ENCODE data around the gene CD46. TPM values are rescaled to one million over a fixed set of nuclear protein-coding genes. Genes with fewer than 3 reads are reported as not detected.

The CD46 gene
- total RNA-seq, 2 experiments from 2014 or later, result 140 to 145 TPM

- no peaks in the 10 kb centered on the region for H3K27me3 Mint-ChIP-seq
- no peak overlapping the region for H3K27ac Mint-ChIP-seq
- H3K4me1 Mint-ChIP-seq, result no peaks in the 10 kb centered on the region
- no peak overlapping the region for H3K4me3 Mint-ChIP-seq
- ChIA-PET CTCF (interaction anchor here (0.7 kb wide), 1 partner anchor 31 kb away, joined by 3 read pairs; no protein-coding TSS in a partner anchor), POLR2A (interaction anchor here (1.3 kb wide), 1 partner anchor 10 kb away, joined by 3 read pairs; no protein-coding TSS in a partner anchor)
- no peak for DNase-seq
- peaks cover 37% of the 10 kb centered on the region for H3K36me3 Mint-ChIP-seq (ENCODE audit: low read depth)
- peaks cover 2% of the 10 kb centered on the region for H3K9me3 Mint-ChIP-seq
These were observed 37.5 kb downstream of the CD46 start for GRCh38 chr1:207789386-207789785.

DNA sequence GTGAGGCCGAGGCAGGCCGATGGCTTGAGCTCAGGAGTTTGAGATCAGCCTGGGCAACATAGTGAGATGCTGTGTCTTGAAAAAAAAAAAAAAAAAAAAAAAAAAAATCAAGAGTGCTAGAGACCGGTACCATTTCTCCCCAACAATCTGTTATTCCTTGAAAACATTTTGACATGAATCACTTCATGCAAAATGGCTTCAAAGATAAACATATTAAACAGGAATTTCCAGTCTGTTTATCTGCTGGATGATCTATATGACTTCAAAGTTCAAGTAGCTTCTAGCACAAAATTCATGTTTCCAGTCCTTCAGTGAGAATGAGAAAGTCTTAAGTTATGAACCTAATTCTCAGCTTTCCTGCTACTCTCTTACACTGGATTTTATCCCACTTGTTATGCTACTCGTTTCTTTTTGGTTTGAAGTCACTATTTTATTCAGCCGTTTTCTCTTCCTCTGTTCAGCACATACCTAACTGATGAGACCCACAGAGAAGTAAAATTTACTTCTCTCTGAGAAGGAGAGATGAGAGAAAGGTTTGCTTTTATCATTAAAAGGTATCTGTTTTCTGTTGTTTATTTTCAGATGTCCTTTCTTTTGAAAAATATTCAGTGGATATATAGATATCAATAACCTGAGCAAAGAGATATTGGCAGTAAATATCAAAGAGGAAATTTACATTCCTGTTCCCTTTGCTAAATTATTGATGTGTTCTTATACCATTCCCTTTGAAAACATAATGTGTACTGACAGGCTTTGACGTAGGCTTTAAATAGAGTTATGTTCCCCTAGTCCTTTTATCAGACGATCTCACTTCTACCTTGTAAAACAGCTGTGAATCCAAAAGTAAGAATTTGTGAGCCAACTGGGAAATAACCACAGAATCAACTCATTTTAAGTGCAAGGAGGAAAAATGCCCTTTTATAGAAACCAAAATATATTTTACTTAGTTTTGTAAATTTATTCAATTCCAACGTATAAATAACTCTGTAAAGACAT lies 38.2 kb downstream of the CD46 start:
- Mint-ChIP-seq H3K36me3 (ENCODE audit: low read depth) (peaks cover 31% of the 10 kb centered on the region), H3K4me3 (no peak overlapping the region), H3K9me3 (no peaks in the 10 kb centered on the region), H3K27me3 (no peaks in the 10 kb centered on the region), H3K4me1 (no peaks in the 10 kb centered on the region), H3K27ac (no peak overlapping the region)
- ChIA-PET CTCF (interaction anchor here (0.7 to 1.5 kb wide), 2 partner anchors 31 to 173 kb away, joined by 3 to 4 read pairs; no protein-coding TSS in a partner anchor), POLR2A (interaction anchor here (1.1 to 1.3 kb wide), 2 partner anchors 9 to 12 kb away, joined by 3 read pairs; no protein-coding TSS in a partner anchor)
- no peak for DNase-seq

DNA sequence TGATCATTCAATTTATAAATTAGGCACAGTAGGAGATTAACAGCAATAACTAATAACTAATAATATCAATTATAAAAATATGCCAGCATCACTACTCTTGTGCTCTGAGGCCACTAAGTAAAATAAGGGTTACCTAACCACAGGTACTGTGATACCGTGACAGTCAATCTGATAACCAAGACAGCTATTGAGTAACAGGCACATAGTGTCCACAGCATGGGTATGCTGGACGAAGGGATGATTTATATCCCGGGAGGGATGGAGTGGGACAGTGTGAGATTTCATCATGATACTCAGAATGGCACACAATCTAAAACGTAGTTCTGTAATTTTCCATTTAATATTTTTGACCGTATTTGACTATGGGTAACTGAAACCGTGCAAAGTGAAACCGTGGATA lies 39.4 kb downstream of the CD46 start:
- Mint-ChIP-seq H3K27me3 (no peaks in the 10 kb centered on the region), H3K36me3 (ENCODE audit: low read depth) (peaks cover 31% of the 10 kb centered on the region), H3K4me3 (no peak overlapping the region), H3K27ac (no peak overlapping the region), H3K4me1 (no peaks in the 10 kb centered on the region), H3K9me3 (no peaks in the 10 kb centered on the region)
- ChIA-PET POLR2A (no interaction called here), CTCF (interaction anchor here (1.5 kb wide), 1 partner anchor 172 kb away, joined by 4 read pairs; no protein-coding TSS in a partner anchor)
- no peak for DNase-seq

DNA sequence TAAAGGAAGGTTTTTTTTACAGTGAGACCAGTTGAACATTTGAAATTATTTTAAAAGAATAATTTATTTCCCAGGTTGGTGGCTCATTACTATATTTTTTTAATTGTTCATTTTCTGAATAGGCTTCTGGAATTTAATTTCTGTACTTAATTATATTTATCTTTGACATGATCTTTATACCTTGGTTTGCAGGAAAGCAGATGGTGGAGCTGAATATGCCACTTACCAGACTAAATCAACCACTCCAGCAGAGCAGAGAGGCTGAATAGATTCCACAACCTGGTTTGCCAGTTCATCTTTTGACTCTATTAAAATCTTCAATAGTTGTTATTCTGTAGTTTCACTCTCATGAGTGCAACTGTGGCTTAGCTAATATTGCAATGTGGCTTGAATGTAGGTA lies 41.5 kb downstream of the CD46 start:
- Mint-ChIP-seq H3K9me3 (no peaks in the 10 kb centered on the region), H3K4me1 (peaks cover 15% of the 10 kb centered on the region), H3K36me3 (ENCODE audit: low read depth) (peaks cover 22% of the 10 kb centered on the region), H3K27ac (no peak overlapping the region), H3K4me3 (no peak overlapping the region), H3K27me3 (no peaks in the 10 kb centered on the region)
- no peak for DNase-seq
- CTCF ChIA-PET, result no interaction called here
- POLR2A ChIA-PET, result no interaction called here

DNA sequence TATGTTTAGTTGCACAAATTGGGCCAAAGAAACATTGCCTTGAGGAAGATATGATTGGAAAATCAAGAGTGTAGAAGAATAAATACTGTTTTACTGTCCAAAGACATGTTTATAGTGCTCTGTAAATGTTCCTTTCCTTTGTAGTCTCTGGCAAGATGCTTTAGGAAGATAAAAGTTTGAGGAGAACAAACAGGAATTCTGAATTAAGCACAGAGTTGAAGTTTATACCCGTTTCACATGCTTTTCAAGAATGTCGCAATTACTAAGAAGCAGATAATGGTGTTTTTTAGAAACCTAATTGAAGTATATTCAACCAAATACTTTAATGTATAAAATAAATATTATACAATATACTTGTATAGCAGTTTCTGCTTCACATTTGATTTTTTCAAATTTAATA lies 43.0 kb downstream of the CD46 start:
- Mint-ChIP-seq H3K27me3 (no peaks in the 10 kb centered on the region), H3K9me3 (no peaks in the 10 kb centered on the region), H3K4me1 (peaks cover 31% of the 10 kb centered on the region), H3K36me3 (ENCODE audit: low read depth) (peaks cover 22% of the 10 kb centered on the region), H3K27ac (no peak overlapping the region), H3K4me3 (no peak overlapping the region)
- DNase-seq, result no peak
- CTCF ChIA-PET, result interaction anchor here (1.6 kb wide), 1 partner anchor 168 kb away, joined by 5 read pairs; no protein-coding TSS in a partner anchor
- POLR2A ChIA-PET, result no interaction called here

- ChIA-PET POLR2A (interaction anchor here (0.7 to 2.6 kb wide), 16 partner anchors 9 to 1011 kb away, joined by 3 to 16 read pairs (median 4); partner anchors contain the start of gene CD46), CTCF (interaction anchor here (0.6 to 3.9 kb wide), 34 partner anchors 9 to 1356 kb away, joined by 3 to 40 read pairs (median 4); no protein-coding TSS in a partner anchor)
- Mint-ChIP-seq H3K4me3 (no peak overlapping the region), H3K27ac (no peak overlapping the region), H3K4me1 (peaks cover 39% of the 10 kb centered on the region), H3K36me3 (ENCODE audit: low read depth) (peaks cover 32% of the 10 kb centered on the region), H3K9me3 (no peaks in the 10 kb centered on the region), H3K27me3 (no peaks in the 10 kb centered on the region)
- peak; percentile 81 for DNase-seq
These were observed 45.5 kb downstream of the CD46 start for GRCh38 chr1:207797229-207797973.

- Mint-ChIP-seq H3K27me3 (no peaks in the 10 kb centered on the region), H3K4me1 (peaks cover 39% of the 10 kb centered on the region), H3K36me3 (ENCODE audit: low read depth) (peaks cover 32% of the 10 kb centered on the region), H3K9me3 (no peaks in the 10 kb centered on the region), H3K4me3 (no peak overlapping the region), H3K27ac (peak overlapping the region; percentile 33)
- ChIA-PET CTCF (interaction anchor here (0.9 to 3.9 kb wide), 11 partner anchors 12 to 178 kb away, joined by 3 to 40 read pairs (median 15); no protein-coding TSS in a partner anchor), POLR2A (interaction anchor here (1.2 to 2.6 kb wide), 6 partner anchors 8 to 165 kb away, joined by 3 to 11 read pairs (median 5); no protein-coding TSS in a partner anchor)
- peak; percentile 57 for DNase-seq
These were observed 47.0 kb downstream of the CD46 start for GRCh38 chr1:207798847-207799246.

DNA sequence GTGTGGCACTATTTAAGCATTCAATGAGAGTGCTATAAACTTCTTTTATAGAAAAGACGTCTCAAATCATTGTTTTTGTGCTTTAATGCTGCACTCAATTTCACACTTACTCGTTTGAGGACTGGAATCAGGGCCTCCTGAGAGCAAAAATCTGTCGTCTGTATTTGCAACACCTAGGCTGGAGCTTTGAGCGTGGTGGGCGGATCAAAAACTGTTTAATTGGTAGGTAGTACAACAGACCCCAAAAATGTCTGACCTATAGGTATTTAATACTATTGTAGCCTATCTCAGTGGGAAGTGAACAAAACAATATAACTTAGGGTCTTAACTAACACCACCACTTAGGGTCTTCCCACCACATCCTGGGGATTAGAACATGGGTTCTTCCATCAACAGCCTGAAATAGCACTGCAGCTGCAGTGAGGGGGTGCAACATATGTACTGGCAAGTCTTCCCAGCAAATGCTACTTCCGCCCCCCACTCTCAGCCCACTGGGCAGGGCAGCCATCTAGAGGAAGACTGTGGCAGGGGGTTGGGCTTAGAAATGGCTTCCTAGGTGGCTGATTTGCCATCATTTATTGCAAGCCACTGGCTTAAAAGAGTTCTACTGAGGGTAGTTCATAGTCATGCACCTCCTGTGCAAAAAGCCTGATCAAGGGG lies 48.3 kb downstream of the CD46 start:
- Mint-ChIP-seq H3K27ac (no peak overlapping the region), H3K9me3 (no peaks in the 10 kb centered on the region), H3K4me1 (peaks cover 39% of the 10 kb centered on the region), H3K4me3 (no peak overlapping the region), H3K36me3 (ENCODE audit: low read depth) (peaks cover 36% of the 10 kb centered on the region), H3K27me3 (no peaks in the 10 kb centered on the region)
- no peak for DNase-seq
- ChIA-PET POLR2A (interaction anchor here (0.9 to 2.1 kb wide), 5 partner anchors 10 to 163 kb away, joined by 3 to 6 read pairs (median 5); no protein-coding TSS in a partner anchor), CTCF (interaction anchor here (1.3 to 3.9 kb wide), 5 partner anchors 24 to 164 kb away, joined by 4 to 40 read pairs (median 28); no protein-coding TSS in a partner anchor)

- DNase-seq, result no peak
- peaks cover 51% of the 10 kb centered on the region for H3K4me1 Mint-ChIP-seq
- H3K9me3 Mint-ChIP-seq, result no peaks in the 10 kb centered on the region
- H3K4me3 Mint-ChIP-seq, result no peak overlapping the region
- no peak overlapping the region for H3K27ac Mint-ChIP-seq
- no peaks in the 10 kb centered on the region for H3K27me3 Mint-ChIP-seq
- peaks cover 43% of the 10 kb centered on the region for H3K36me3 Mint-ChIP-seq (ENCODE audit: low read depth)
- ChIA-PET POLR2A (no interaction called here), CTCF (no interaction called here)
These were observed 50.0 kb downstream of the CD46 start for GRCh38 chr1:207801819-207802218.

DNA sequence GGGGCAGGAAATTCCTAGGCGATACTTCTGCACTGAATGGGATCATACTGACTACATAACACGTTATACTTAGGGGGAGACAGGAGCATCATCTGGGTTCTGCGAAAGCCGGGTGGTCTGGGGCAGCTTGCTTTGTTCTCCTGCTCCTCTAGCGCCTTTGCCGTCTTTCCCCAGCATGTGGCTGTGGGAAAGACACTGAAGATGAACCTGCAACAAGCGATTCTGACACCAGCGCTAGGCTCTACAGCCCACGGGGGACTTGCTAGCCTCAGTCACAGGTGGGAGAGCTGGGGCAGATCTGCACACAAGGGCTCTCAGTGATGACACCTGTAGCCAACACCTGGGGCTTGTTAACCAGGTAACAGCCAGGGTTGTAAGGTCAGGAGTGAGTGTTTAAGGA lies 51.8 kb downstream of the CD46 start:
- H3K9me3 Mint-ChIP-seq, result no peaks in the 10 kb centered on the region
- CTCF ChIA-PET, result no interaction called here
- no peak for DNase-seq
- H3K4me1 Mint-ChIP-seq, result peaks cover 51% of the 10 kb centered on the region
- POLR2A ChIA-PET, result interaction anchor here (1.6 kb wide), 1 partner anchor 8 kb away, joined by 5 read pairs; no protein-coding TSS in a partner anchor
- H3K27ac Mint-ChIP-seq, result no peak overlapping the region
- peaks cover 59% of the 10 kb centered on the region for H3K36me3 Mint-ChIP-seq (ENCODE audit: low read depth)
- no peak overlapping the region for H3K4me3 Mint-ChIP-seq
- H3K27me3 Mint-ChIP-seq, result no peaks in the 10 kb centered on the region

- no peaks in the 10 kb centered on the region for H3K27me3 Mint-ChIP-seq
- DNase-seq, result no peak
- peaks cover 45% of the 10 kb centered on the region for H3K4me1 Mint-ChIP-seq
- no peaks in the 10 kb centered on the region for H3K9me3 Mint-ChIP-seq
- ChIA-PET CTCF (interaction anchor here (0.6 to 2.5 kb wide), 2 partner anchors 8 to 19 kb away, joined by 3 to 18 read pairs; no protein-coding TSS in a partner anchor), POLR2A (no interaction called here)
- no peak overlapping the region for H3K4me3 Mint-ChIP-seq
- peak overlapping the region; percentile 42 for H3K27ac Mint-ChIP-seq
- H3K36me3 Mint-ChIP-seq (ENCODE audit: low read depth), result peaks cover 71% of the 10 kb centered on the region
These were observed 53.0 kb downstream of the CD46 start for GRCh38 chr1:207804721-207805468.
